ENCODE results near the gene PNRC2. TPM values are rescaled to one million over a fixed set of nuclear protein-coding genes. Genes with fewer than 3 reads are reported as not detected.
"Not testable (repeated sequence)": the region's sequence is repeated elsewhere in the genome, so short reads cannot be mapped to it uniquely, and the experiment has no call there.

Gene PNRC2
- total RNA-seq, 1 donor from 2014 or later = 81.9 TPM

GRCh38 chr1:23936481-23937176 lies 23.0 kb upstream of the PNRC2 start:
- DNase-seq (no peak), ATAC-seq (no peak)
- intact Hi-C loops (cut with micrococcal nuclease) = no loop called here

GRCh38 chr1:23947366-23947765 lies 12.3 kb upstream of the PNRC2 start:
- ATAC-seq (no peak), DNase-seq (no peak)

GRCh38 chr1:23953020-23953419 lies 6.6 kb upstream of the PNRC2 start:
- DNase-seq (no peak), ATAC-seq (no peak)
- intact Hi-C loops (cut with micrococcal nuclease) = no loop called here

More at GRCh38 chr1:23947366-23947765, 12.3 kb upstream of the PNRC2 start:
- intact Hi-C loops (cut with micrococcal nuclease) = no loop called here

GRCh38 chr1:23957096-23957495 lies 2.5 kb upstream of the PNRC2 start:
- ATAC-seq (no peak), DNase-seq (no peak)
- intact Hi-C loops (cut with micrococcal nuclease) = loop anchor here (5.0 kb wide), 1 partner anchor 70 kb away; no protein-coding TSS in a partner anchor

GRCh38 chr1:23958040-23958809 lies 1.4 kb upstream of the PNRC2 start:
- not testable (repeated sequence) for ATAC-seq, DNase-seq
- intact Hi-C loops (cut with micrococcal nuclease) = loop anchor here (5.0 kb wide), 1 partner anchor 69 kb away; no protein-coding TSS in a partner anchor

GRCh38 chr1:23958810-23959460 lies 693 bp upstream of the PNRC2 start:
- DNase-seq = peak; percentile 85
- intact Hi-C loops (cut with micrococcal nuclease) = loop anchor here (5.0 kb wide), 1 partner anchor 68 kb away; no protein-coding TSS in a partner anchor
- ATAC-seq = peak; percentile 77

GRCh38 chr1:23960291-23961020 lies 828 bp downstream of the PNRC2 start:
- DNase-seq = no peak
- intact Hi-C loops (cut with micrococcal nuclease) = no loop called here
- peak; percentile 4 for ATAC-seq

- ATAC-seq = no peak
- intact Hi-C loops (cut with micrococcal nuclease) = no loop called here
Observed at GRCh38 chr1:23963617-23964234, 4.1 kb downstream of the PNRC2 start.

GRCh38 chr1:23964235-23964668 lies 4.6 kb downstream of the PNRC2 start:
- ATAC-seq = no peak
- intact Hi-C loops (cut with micrococcal nuclease) = no loop called here
- no peak for DNase-seq

More at GRCh38 chr1:23963617-23964234, 4.1 kb downstream of the PNRC2 start:
- no peak for DNase-seq

- intact Hi-C loops (cut with micrococcal nuclease) = no loop called here
- ATAC-seq = no peak
- no peak for DNase-seq
Observed at GRCh38 chr1:23964790-23965740, 5.4 kb downstream of the PNRC2 start.

GRCh38 chr1:23966973-23967493 lies 7.4 kb downstream of the PNRC2 start:
- ATAC-seq = no peak
- intact Hi-C loops (cut with micrococcal nuclease) = no loop called here
- no peak for DNase-seq

GRCh38 chr1:23967871-23968270 lies 8.2 kb downstream of the PNRC2 start:
- intact Hi-C loops (cut with micrococcal nuclease) = no loop called here
- no peak for ATAC-seq
- DNase-seq = no peak

GRCh38 chr1:23977187-23977853 lies 17.7 kb downstream of the PNRC2 start:
- intact Hi-C loops (cut with micrococcal nuclease) = no loop called here
- no peak for ATAC-seq

GRCh38 chr1:23977854-23978191 lies 18.2 kb downstream of the PNRC2 start:
- DNase-seq (no peak), ATAC-seq (no peak)
- intact Hi-C loops (cut with micrococcal nuclease) = no loop called here

More at GRCh38 chr1:23977187-23977853, 17.7 kb downstream of the PNRC2 start:
- DNase-seq = no peak

GRCh38 chr1:23978805-23979204 lies 19.2 kb downstream of the PNRC2 start:
- DNase-seq (no peak), ATAC-seq (no peak)
- intact Hi-C loops (cut with micrococcal nuclease) = no loop called here

- DNase-seq (no peak), ATAC-seq (no peak)
- intact Hi-C loops (cut with micrococcal nuclease) = no loop called here
Observed at GRCh38 chr1:23979387-23979880, 19.8 kb downstream of the PNRC2 start.
